DMS53 treated with DMSO at 0.1 percent for 48 hours (cell line): Measurements from ENCODE around the gene SFMBT2.
"Not testable (repeated sequence)": the region's sequence is repeated elsewhere in the genome, so short reads cannot be mapped to it uniquely, and the experiment has no call there.

ENCODE experiments used
- DNase-seq: peaks from one replicate; lab custom pipeline; 2025; ENCODE audit not compliant: unreplicated experiment; lab: John Stamatoyannopoulos, UW

SFMBT2 gene

DNA sequence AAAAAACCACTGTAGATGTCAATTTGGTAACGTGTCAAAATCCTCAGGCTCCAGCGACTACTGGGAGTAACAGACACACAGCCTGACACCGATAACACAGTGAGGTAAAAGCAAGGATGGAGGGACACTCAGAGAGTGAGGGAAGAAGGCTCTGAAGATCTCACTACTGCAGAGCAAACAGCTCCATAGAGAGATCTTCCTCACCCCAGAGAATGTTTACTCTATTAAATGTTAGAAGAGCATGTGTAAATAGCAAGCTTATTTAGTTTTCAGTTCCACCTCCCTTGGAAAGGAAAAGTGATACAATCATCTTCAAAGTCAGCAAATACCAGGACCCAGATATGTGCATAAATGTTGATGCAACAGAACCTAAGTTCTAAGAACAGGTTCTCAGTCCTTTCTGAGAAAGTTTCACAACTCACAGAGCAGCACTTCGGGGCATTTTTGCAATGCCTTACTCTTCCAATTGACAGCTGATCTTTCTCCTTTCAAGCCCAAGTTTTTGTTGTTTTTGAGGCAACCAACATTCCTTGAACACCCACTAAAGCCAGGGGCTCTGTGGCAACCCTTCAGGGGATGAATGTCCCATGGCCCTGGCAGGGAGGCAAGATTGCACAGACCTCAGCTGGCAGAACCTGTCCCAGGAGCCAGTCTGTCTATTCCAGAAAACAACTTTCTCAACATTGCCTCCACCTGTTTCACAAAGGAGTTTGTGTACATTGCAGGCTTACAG, 177.4 kb downstream of the SFMBT2 start:
- no peak for DNase-seq

DNA sequence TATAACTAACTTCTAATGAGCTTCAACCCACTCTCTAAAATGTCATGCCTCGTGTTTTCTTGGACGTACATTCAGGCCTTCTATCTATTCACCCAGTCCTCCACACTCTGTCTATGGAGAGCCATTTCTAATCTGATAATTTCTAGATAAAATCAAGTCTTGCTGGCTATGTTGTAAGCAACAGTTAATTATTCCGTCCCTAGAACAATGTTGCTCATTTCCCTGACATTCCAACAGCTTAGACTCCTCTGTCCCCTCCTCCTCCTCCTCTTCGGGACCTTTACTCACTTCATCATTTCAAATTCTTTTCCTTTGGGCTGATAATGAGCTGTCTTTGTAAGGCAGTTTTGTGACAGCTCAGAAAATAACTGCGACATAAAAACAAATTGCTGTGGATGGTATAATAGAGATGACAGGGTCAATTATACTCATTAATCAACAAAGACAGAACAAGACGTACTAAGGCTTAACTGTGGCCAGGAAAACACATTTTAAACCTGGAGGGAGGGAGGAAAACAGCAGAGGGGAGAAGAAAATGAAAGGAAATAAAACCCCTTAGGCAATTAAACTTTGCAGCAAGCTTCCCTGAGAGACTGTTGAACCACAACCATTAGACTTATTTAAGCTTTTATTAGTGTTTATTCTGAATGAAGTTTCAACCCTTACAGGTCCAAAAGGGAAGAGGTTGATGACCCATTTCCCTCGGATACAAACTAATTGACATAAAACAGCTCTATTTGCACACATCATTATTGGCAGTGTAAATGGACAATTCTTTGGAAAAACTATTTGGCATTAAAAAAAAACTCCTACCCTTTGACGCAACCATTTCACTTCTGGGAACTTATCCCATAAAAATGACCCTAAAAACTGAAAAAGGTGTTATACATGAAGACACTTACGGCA, 179.1 kb downstream of the SFMBT2 start:
- no peak for DNase-seq

DNA sequence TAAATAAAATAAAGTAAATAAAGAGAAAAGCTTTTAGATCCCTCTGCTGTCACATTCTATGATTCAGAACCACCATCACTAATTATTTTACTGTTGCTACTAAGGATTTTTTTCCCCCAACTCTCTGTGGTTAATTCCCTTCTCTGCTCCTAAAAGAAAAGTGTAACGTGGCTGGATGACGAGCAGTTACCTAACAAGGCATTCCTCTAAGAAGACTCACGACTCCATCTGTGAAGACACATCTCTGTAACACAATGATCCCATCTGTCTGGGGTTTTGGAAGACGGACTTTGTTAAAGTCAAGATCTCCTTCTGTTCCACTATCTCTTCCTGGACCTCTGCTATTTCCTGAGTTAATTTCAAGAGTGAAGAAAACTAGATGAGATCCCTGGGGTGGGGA, 179.9 kb downstream of the SFMBT2 start:
- DNase-seq = no peak

DNA sequence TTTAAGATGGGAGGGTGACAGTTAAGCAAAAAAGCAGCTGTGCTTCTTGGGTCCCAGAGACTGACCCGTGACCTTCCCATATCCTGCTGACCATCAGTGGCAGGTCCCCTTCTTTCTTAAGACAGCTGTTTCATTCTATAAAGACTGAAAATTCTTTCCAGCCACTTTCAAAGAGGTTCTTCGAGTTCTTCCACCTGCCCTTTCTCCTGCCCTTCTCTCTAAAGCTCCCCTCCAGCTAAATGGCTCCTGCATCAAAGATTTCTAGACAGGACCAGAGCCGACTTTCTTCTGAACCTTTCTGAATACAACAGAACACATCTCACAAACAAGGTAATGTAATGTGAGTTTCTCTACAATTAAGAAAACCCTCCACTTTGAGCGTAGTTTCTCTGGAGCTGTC, 180.8 kb downstream of the SFMBT2 start:
- no peak for DNase-seq

DNA sequence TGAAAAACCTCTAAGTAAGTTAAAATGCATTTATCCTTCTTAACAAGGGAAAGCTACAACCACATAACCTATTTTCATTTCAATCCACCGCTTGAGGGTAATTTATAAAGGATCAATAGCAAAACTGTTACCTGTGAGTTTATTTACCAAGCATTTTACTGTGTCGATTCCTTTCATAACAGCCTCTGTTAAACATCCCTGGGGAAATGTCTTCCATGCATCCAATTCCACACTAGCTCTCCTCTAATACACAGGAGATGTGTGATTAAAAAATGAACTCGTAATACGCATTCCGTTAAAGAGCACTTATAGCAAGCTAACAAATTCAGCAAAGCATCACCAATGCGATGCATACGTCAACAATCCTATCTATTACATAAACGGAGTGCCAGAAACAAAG, 185.7 kb downstream of the SFMBT2 start:
- no peak for DNase-seq

DNA sequence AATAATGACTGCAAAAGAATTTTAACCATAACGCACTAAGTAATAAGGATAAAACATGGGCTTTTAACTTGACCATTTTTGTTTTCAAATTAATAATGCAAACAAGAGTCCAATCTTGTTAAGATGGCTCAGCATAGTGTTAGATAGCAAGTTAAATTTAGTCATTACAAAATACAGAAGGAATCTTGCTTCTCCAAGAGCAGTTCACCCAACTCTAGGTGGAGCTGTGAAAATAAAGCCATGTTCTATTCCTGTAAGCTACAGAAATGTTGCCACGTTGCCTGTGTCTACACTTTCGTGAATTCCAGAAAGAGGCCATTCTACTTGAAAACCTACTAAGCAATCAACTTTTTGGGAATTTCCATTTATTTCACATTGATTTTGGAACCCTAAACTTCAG, 191.9 kb downstream of the SFMBT2 start:
- no peak for DNase-seq

DNA sequence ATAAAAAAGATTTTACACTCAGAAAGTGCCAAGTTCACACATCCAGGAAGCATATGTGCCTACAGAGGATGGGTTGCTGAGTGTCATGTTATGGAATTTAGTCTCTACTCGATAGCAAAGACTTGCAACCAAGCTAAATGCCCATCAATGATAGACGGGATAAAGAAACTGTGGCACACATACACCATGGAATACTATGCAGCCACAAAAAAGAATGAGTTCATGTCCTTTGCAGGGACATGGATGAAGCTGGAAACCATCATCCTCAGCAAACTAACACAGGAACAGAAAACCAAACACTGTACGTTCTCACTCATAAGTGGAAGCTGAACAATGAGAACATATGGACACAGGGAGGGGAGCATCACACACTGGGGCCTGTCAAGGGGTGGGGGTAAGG, 198.1 kb downstream of the SFMBT2 start:
- not testable (repeated sequence) for DNase-seq

DNA sequence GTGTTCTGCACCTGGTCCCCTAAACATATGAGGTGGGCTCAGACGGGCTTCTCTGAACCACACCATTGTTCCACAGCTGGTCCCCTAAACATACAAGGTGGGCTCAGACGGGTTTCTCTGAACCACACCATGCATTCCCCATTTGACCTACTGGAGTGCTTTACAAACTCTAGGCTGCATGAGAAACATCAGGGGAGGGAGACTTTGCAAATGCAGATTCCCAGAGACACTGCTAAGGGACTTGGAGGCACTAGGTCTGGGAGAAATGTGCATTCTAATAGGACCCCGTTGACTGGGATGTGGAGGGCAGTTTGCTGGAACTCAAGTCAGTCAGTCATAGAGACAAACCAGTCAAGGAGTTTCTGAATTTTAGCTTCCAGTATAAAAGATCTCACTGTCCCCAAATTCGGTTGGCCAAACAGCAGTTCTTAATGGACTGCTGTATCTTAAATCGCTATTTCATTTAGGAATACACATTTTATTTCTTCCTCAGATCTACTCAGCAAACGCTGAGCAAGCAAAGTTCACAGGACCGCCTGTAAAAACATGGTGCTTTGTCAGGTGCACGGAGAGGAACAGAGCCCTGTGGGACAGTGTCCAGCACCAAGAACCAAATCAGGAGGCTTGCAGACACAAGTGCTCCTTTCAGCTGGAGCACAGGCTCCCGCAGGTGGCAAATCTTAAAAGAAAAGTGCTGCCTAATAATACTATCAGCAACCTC, 198.8 kb downstream of the SFMBT2 start:
- DNase-seq = no peak

DNA sequence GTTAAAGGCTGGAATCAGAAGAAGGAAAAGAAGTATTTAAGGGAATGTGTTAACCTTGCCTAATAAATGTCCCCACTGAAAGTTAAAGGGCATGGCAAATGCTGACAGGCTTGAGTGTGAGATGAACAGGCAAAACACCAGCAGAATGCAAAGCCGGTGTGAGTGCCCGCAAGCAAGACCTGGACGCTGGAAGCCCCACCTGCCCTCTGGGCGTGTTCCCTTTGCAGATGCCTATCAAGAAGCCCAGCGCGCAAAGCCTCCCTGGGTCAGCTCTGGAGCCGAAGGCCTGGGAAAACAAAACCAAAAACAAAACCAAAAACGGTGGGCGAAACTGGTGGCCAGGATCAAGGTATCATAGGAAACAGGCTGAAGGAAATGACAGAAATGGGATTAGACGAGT, 200.3 kb downstream of the SFMBT2 start:
- DNase-seq = no peak

DNA sequence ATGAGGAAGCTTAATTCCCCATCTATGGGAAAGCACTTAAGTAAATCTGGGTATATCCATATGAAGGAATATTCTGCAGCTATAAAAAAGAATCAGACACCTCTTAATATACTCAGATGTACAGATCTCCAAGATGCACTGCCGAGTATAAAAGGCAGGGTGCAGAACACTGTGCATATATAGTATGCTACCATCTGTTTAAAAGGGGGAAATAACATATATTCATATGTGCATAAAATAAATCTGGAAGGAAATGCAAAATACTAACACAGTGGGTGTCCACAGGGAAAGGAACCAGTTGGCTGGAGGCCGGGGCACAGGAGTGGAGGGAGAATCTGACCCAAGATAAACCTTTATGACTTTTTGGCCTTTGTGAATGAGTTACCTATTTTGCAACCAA, 201.4 kb downstream of the SFMBT2 start:
- no peak for DNase-seq

DNA sequence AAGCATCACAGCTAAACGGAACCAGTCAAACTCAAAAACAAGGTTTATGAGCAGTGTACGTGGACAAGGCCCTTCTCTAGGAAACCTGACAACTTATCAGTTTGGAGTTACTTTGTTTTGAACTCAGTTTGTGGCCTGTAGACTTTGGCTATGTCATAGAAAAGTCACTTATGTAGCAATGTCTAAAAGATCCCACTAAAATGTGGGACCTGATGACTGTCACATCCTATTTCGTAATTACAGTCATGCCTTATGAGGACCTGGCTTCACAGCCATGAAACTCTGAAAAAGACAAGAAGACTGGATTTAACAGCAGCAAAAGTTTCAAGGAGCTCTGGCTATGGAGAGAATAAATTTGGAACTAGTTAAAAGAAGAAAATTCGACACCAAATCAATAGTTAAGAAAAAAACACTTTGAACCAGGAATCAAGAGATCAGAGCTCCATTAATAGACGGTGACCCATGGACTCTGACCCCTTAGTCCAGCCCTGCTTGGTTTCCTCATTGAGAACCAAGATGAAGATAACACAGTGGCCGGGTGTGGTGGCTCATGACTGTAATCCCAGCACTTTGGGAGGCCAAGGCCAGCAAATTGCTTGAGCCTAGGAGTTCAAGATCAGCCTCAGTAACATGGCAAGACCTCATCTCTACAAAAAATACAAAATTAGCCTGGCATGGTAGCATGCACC, 204.3 kb downstream of the SFMBT2 start:
- DNase-seq = no peak

DNA sequence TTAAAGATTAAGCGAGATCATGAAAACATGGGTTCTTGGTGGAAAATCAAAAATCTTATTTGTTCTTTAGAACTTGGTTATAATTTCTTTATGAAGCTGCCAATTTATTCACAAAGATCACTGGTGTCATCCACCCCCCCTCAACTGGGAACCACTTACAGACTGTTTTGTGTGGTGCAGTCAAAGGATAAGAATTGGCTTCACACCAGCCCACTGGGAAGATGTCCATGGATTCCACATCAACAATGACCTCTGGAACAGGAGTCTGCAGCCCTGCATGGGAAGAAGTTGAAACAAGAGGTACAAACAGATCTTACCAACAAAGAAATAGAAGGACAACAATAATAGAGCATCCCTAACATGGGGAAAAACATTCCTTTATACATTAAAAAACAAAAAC, 205.2 kb downstream of the SFMBT2 start:
- no peak for DNase-seq

DNA sequence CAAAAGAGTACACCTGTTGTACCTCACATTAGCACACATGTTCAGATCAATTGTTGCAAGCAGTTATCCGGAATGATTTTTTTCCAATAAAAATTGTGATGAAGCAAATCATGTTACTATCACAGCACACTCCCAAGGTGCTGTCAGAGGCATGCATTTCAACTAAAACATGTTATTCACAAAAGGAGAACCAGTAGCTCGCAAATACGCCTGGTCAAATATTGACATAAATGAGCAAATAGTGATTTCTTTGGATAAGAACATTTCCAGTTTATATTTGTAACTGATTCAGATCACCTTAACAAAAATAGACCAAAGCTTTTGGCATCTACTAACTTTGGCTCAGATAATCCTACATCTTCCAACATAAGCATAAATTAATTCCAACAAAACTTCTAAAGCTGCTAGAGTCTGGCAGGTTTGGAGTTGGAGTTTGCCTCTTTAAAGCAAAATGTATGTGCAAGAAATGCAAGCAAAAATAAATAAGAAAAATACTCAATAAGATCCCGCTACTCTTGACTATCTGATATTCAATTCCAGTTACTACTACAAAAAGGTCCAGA, 208.0 kb downstream of the SFMBT2 start:
- DNase-seq = no peak

DNA sequence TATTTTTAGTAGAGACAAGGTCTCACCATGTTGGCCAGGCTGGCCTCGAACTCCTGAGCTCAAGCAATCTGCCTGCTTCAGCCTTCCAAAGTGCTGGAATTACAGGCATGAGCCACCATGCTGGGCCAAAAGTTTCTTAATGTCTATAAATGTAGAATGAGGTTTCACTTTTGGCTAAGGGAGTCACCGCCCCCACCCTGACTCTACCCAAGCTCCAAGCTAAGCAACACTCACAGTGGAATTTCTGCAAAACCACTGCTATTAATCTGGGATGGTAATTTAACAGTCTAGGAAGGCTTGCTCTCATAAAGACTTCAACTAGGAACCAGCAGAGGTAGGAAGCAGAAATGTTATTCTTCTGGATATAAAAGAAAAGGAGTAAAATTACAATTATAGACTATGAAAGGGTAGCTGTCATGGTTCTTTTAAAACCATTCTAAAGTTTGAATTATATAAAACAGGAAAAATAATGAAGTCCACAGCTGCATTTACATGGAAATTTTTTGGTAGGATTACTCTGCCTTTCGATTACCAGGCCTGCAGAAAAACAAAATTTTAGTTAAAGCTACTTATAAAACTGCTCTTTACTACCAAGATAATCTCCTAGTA, 211.6 kb downstream of the SFMBT2 start:
- no peak for DNase-seq

DNA sequence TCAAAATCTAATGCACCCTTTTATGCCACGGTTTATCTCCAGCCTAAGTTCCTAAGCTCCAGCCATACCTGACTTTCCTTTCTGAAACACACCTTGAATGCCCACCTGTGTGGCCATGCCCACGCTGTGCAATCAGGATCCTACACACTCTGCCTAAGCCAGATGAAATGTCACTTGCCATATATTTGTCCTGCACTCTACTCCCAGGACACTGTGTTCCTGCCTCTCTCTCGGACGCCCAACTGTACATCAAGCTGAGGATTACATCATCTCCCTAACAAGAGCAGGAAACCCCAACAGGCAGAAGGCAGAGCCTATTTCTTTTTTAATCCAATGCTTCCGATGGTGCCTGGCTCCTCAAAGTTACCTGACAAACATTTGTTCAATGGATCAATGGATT, 214.6 kb downstream of the SFMBT2 start:
- DNase-seq = no peak

DNA sequence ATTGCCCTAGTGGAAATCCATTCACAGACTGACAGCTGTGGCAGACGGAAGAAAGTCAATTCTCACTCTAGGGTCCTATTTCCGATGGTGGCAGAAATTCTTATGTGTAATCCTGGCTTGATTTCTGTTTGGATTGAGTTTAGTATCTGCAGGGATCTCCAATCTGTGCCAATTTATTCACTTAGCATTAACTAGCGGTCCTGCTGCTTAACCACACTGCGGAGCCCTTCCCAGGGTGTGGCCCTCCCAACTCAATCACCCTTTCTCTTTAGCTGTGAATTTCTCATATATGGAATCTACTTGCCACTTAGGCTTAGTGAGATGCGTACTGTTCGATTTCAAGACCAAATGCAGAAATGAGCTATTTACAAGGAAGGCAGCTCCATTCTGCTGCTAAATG, 215.7 kb downstream of the SFMBT2 start:
- no peak for DNase-seq

DNA sequence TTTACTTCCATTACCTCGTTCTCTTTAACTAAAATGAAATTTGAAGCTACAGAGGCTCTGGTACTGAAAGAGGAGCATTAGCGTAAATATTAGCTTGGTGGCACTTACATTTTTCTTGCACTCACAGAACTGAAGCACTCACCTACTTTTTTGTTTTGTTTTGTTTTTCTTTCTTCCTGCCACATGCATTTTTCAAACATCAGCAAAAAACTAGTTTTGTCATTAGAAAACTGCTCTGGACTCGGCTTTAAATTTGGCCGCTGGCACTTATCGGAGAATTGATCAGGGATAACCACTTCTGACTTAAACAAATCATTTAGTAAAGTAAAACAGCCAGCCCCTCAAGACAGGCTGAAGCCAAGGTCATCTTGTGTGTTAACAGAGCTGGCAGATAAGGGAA, 216.3 kb downstream of the SFMBT2 start:
- DNase-seq = no peak

DNA sequence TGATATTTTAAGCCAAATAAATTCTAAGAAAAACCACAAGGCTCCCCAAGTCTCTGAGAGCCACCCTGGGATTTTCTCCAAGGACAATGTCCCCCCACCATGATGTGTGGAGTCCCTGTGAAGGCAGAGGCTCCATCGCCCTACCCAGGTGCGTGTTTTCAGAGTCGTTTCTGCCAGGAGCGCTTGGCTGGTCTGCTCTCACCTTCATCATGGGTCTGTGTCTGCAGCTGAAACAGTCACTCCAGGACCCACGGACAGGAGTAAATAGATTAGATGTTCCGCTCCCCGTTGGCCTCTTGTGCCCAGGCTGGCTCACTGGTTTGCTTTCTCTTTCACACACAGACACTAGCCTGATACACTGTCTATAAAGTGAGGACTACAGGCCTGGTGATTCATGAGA, 217.5 kb downstream of the SFMBT2 start:
- no peak for DNase-seq

DNA sequence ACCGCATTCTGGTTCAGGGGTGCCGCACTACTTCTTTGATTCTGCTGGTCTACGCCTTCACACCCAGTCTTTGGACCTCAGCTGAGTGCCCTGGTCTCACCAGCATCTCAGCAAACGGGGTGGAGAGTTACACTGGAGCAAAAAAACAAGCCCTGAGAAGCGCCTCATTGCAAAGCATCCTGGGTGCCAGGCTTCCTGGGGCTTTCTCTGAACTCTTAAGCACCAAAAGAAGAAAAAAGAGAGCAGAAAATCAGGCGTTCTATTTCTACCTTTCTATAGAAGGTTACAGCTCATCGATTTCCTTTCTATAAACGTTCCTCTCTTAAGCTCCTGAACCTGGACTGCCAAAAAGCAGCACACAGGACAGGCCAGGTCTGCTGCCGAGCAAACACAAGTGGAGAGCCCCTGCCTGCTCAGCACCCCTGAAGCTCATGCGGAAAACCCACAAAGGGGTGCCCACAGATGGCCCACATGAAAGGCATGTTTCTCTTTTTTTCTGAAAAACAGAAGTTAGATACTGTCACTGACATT, 217.9 kb downstream of the SFMBT2 start:
- DNase-seq = no peak

DNA sequence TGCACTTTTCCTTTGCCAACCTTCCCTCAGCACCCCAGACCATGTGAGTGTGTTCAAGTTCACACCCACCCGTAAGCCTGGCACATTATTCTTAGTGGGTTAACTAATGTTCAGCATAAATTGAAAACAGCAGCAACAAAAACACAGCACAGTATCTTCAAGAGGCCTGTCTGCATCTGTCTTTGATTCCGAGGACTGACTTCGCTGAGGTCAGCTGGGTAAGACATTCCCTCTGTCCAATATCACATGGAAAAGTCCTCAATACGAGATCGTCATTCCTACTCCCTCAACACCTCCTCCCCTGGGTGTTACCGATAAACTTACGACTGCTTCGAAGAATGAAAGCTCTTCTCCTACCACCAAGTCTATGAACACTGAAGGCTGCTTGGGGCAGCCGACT, 218.8 kb downstream of the SFMBT2 start:
- no peak for DNase-seq
